GM12801 (cell line): Measurements from ENCODE around the gene ZNF827.

Source experiments
- TF ChIP-seq, protein P1 (sequence below): IDR thresholded peaks from one replicate; pipeline ENCODE4 v1.5.1; 2011; ENCODE audit warnings: control low read depth; ENCODE audit not compliant: insufficient read length; ENCODE audit errors: extremely low read depth

Gene ZNF827

DNA sequence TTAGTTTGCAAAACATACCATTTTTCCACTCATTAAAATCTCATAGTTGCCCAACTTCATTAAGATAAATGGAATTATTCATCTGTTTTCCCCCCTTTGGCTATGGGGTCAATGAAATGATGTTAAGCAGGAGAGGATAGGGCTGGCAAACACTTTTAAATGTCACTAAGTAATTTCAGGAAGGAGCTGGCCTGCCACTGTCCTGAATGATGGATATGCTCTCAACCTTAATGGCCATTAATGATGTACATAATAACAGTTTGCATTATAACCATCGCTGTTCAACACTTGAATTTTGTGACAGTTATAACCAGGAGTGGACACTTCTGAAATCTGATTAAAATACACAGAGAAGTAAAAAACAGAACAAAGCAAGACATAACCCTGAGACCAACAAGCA lies 181.4 kb downstream of the ZNF827 start:
- TF ChIP-seq, protein P1, sequence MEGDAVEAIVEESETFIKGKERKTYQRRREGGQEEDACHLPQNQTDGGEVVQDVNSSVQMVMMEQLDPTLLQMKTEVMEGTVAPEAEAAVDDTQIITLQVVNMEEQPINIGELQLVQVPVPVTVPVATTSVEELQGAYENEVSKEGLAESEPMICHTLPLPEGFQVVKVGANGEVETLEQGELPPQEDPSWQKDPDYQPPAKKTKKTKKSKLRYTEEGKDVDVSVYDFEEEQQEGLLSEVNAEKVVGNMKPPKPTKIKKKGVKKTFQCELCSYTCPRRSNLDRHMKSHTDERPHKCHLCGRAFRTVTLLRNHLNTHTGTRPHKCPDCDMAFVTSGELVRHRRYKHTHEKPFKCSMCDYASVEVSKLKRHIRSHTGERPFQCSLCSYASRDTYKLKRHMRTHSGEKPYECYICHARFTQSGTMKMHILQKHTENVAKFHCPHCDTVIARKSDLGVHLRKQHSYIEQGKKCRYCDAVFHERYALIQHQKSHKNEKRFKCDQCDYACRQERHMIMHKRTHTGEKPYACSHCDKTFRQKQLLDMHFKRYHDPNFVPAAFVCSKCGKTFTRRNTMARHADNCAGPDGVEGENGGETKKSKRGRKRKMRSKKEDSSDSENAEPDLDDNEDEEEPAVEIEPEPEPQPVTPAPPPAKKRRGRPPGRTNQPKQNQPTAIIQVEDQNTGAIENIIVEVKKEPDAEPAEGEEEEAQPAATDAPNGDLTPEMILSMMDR: no peak

DNA sequence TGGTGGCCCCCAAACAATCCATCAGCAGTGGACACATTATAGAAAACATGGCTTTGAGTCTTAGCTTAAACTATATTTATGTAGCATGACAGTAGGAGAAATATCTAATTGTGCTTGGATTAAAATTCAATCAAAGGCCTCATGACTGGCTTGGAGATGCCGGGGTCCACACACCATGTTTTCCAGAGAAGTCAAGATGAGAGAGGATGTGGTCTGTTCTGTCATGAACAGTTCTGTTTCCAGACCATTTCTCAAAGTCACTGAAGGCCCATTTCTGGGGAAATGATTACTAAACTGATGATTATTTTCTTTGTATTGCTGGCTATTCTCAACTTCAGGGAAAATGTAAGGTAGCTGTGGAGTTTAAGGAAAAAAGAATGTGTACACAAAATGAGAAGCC lies 182.4 kb downstream of the ZNF827 start:
- TF ChIP-seq, protein P1: no peak

DNA sequence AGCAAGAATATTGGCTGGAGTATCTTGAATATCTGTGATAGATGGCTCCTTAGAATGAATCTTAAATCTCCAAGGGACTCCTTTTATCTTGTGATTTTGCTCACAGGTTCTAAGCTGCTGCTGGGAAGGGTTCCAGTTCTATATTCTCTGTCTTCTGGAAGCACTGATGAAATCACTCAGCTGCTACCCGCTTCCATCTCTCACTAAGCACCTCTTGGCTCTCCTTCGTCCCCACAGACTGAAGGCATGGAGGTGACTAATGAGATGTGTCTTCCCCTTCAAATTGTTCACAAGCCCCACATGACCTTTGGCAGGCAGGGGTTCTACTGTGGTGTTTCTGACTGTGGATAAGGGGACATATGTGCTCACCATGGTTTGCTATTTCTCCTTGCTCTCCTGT lies 182.8 kb downstream of the ZNF827 start:
- TF ChIP-seq, protein P1: no peak

DNA sequence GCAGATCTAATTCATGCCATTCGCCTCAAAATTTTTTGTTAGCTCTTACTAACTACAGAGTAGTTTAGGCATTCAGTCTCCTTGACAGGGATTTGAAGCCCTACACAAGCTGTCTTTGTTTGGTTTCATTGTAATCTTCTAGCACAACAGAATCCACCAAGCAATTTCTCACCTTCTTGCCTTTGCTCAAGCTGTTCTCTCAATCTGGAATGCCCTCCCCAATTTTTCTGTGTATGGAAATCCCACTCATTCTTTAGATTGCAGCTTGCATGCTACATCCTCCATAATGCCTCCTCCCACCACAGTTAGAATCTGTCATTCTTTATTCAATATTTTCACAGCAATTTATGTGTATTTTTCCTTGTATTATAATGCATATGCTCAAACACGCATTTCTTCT lies 195.0 kb downstream of the ZNF827 start:
- TF ChIP-seq, protein P1: no peak

DNA sequence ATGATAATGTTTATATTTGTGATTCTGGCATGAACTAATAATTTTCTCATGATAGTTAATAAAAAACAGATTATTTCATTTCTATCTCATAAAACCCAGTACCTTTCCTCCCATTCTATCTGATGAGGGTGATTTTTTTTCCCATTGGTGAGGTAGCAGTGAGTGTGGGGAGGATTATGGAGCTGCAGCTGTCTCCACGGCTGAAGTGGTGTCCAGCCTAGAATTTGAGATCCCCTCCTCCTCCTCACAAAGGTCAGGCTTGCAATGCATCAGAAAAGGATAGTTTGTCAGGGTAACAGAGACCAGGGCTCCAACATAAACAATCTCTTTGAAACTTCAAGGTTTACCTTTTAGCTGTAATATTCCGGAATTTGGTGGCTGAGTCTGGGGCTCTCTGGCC lies 197.8 kb downstream of the ZNF827 start:
- TF ChIP-seq, protein P1: no peak

DNA sequence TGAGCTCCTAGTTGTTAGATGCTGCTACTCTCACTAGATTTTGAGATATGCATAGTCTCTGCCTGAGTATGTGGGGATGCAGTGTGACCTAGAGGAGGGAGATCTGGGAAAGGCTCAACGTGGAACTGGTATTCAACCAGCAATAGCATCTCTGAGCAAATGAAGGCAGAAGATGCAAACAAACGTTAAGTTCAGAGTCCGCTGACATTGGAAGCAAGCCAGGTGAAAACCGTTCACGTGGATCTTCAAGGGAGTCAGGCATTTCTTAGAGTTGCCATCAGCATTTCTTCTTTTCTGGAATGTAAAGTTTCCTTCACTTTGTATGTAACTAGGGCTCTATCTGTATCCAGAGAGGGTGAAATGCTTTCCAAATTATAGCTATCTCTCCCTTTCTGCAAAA lies 198.8 kb downstream of the ZNF827 start:
- TF ChIP-seq, protein P1: no peak

DNA sequence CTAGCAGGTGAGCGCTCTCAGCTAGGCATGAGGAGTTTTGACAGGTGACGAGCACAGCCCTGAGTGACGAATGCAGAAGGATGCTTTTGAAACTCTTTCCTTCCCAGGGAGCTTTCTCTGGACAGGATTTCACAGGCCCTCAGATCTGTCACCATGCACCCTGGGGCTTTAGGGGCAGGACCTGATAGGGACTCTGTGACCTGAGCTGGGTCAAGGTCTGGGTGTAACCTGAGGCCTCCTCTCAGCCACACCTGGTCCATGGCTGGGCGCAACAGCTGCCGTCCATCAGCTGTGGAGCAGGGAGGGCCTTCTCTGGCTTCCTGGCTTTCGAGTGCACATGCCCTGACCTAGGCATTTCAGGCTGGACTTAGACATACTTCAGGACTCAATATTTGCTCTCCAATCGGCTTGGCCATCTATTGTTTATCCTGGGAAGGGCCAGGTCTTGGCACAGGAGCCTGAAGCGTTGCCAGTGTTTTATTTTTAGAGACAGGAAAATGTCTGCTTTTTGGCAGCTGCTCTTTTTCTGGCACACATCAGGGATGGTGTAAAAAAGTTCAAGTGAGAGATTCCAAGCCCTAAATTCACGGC lies 202.3 kb downstream of the ZNF827 start:
- TF ChIP-seq, protein P1: no peak
